ENCODE measurements around the gene KANSL3. TPM values are rescaled to one million over a fixed set of nuclear protein-coding genes. Genes with fewer than 3 reads are reported as not detected.

The KANSL3 gene
- total RNA-seq, 1 donor from 2014 or later: 23.5 TPM

DNA sequence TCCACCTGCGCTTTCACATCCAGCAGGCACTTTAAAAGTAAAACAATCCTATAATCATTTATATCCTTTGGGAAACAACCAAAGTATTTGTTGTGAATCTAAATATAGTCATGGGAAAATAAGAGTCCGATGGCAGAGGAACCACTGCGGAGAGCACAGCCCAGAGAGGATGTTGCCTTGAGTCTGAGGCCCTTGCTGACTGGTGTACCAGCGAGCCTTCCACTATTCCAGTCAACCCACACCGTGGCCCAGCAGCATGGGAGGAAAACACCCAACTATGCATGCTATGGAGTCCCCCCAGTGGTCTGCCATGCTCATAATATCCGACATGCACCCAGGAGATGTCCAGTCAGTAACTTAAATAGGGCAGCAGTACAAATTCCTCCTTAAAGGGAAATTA lies 21.6 kb downstream of the KANSL3 start:
- Histone ChIP-seq H3K4me1 (ENCODE audit: control insufficient read depth in 3 of 3, insufficient read depth in 3 of 3, low read length in 3 of 3) (peaks cover 17 to 28% (median 21%) of the 10 kb centered on the region in 3 donors), H3K9ac (ENCODE audit: low read depth in 1 of 3, low read length in 3 of 3) (peak overlapping the region; percentile 27 to 46 (median 30)), H3K27me3 (ENCODE audit: control insufficient read depth in 3 of 3, insufficient read depth in 3 of 3, low read length in 3 of 3) (no peaks in the 10 kb centered on the region), H3K9me3 (ENCODE audit: control insufficient read depth in 3 of 3, low read length in 3 of 3) (no peaks in the 10 kb centered on the region), H3K4me3 (ENCODE audit: low read length in 3 of 3) (peak overlapping the region in 2 of 3 donors; percentile 35 to 61), H3K27ac (ENCODE audit: low read depth, low read length) (peak overlapping the region; percentile 79), H3K36me3 (ENCODE audit: control insufficient read depth in 3 of 3, insufficient read depth in 3 of 3, low read length in 3 of 3) (peaks cover 29 to 36% (median 32%) of the 10 kb centered on the region in 3 donors)

GRCh38 chr2:96616128-96616527 lies 22.0 kb downstream of the KANSL3 start:
- H3K36me3 ChIP-seq (ENCODE audit: control insufficient read depth in 3 of 3, insufficient read depth in 3 of 3, low read length in 3 of 3): peaks cover 32 to 40% (median 36%) of the 10 kb centered on the region in 3 donors
- H3K4me3 ChIP-seq (ENCODE audit: low read length in 3 of 3): peak overlapping the region in 1 of 3 donors; percentile 35
- H3K9me3 ChIP-seq (ENCODE audit: control insufficient read depth in 3 of 3, low read length in 3 of 3): no peaks in the 10 kb centered on the region
- peaks cover 17 to 28% (median 21%) of the 10 kb centered on the region in 3 donors for H3K4me1 ChIP-seq (ENCODE audit: control insufficient read depth in 3 of 3, insufficient read depth in 3 of 3, low read length in 3 of 3)
- no peaks in the 10 kb centered on the region for H3K27me3 ChIP-seq (ENCODE audit: control insufficient read depth in 3 of 3, insufficient read depth in 3 of 3, low read length in 3 of 3)
- peak overlapping the region; percentile 79 for H3K27ac ChIP-seq (ENCODE audit: low read depth, low read length)
- H3K9ac ChIP-seq (ENCODE audit: low read depth in 1 of 3, low read length in 3 of 3): no peak overlapping the region

GRCh38 chr2:96608469-96609455 lies 29.4 kb downstream of the KANSL3 start:
- H3K9me3 ChIP-seq (ENCODE audit: control insufficient read depth in 3 of 3, low read length in 3 of 3): no peaks in the 10 kb centered on the region
- peak overlapping the region in 1 of 3 donors; percentile 33 for H3K9ac ChIP-seq (ENCODE audit: low read depth in 1 of 3, low read length in 3 of 3)
- H3K27me3 ChIP-seq (ENCODE audit: control insufficient read depth in 3 of 3, insufficient read depth in 3 of 3, low read length in 3 of 3): no peaks in the 10 kb centered on the region
- peak overlapping the region in 2 of 3 donors; percentile 10 to 14 for H3K4me3 ChIP-seq (ENCODE audit: low read length in 3 of 3)
- H3K27ac ChIP-seq (ENCODE audit: low read depth, low read length): peak overlapping the region; percentile 82
- H3K4me1 ChIP-seq (ENCODE audit: control insufficient read depth in 3 of 3, insufficient read depth in 3 of 3, low read length in 3 of 3): peaks cover 29 to 40% (median 40%) of the 10 kb centered on the region in 3 donors
- H3K36me3 ChIP-seq (ENCODE audit: control insufficient read depth in 3 of 3, insufficient read depth in 3 of 3, low read length in 3 of 3): peaks cover 71 to 96% (median 91%) of the 10 kb centered on the region in 3 donors

DNA sequence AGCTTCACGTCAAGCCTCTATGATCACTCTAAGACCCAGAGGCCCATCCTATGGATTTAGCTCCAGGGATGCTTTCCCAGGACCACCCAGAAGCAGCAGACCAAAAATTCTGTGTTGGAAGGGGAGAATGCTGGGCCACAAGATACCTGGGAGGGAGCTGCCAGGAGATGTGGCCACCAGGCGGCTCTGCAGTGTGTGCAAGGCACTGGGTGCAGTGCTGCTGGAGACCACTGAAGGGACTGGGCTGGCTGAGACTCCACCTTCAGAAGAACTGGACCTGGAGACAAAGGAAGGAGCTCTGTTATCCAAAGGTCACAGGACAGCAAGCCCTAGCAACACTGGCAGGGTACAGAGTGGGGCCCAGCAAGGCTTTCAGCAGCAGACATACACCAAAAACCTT lies 34.0 kb downstream of the KANSL3 start:
- H3K9me3 ChIP-seq (ENCODE audit: control insufficient read depth in 3 of 3, low read length in 3 of 3): no peaks in the 10 kb centered on the region
- no peak overlapping the region for H3K4me3 ChIP-seq (ENCODE audit: low read length in 3 of 3)
- peaks cover 32 to 57% (median 50%) of the 10 kb centered on the region in 3 donors for H3K4me1 ChIP-seq (ENCODE audit: control insufficient read depth in 3 of 3, insufficient read depth in 3 of 3, low read length in 3 of 3)
- no peak overlapping the region for H3K9ac ChIP-seq (ENCODE audit: low read depth in 1 of 3, low read length in 3 of 3)
- H3K27me3 ChIP-seq (ENCODE audit: control insufficient read depth in 3 of 3, insufficient read depth in 3 of 3, low read length in 3 of 3): no peaks in the 10 kb centered on the region
- H3K27ac ChIP-seq (ENCODE audit: low read depth, low read length): no peak overlapping the region
- H3K36me3 ChIP-seq (ENCODE audit: control insufficient read depth in 3 of 3, insufficient read depth in 3 of 3, low read length in 3 of 3): peaks cover 67 to 82% (median 81%) of the 10 kb centered on the region in 3 donors

DNA sequence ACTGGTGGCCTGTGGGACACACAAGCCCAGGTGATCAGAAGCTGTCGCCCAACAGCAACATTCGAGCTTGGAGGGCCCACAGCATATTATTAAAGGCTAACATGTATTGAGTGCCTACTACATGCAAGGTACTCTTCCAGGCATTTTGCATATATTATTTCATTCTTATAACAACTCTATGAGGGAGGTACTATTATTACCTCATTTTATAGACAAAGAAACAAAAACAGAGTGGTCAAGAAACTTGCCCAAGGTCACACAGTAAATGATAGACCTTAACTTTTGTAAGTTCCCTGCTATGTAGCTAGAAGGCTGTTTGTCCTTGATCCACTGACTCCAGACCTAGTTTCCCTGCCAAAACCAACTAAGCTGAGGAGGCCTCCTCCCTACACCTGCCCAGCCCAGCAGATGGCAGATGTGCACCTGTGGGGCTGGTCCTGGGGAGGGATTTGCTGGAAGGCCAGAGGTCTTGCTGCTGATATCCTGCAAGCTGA lies 35.7 kb downstream of the KANSL3 start:
- H3K9ac ChIP-seq (ENCODE audit: low read depth in 1 of 3, low read length in 3 of 3): no peak overlapping the region
- no peaks in the 10 kb centered on the region for H3K9me3 ChIP-seq (ENCODE audit: control insufficient read depth in 3 of 3, low read length in 3 of 3)
- peaks cover 23 to 42% (median 35%) of the 10 kb centered on the region in 3 donors for H3K4me1 ChIP-seq (ENCODE audit: control insufficient read depth in 3 of 3, insufficient read depth in 3 of 3, low read length in 3 of 3)
- H3K27ac ChIP-seq (ENCODE audit: low read depth, low read length): no peak overlapping the region
- no peaks in the 10 kb centered on the region for H3K27me3 ChIP-seq (ENCODE audit: control insufficient read depth in 3 of 3, insufficient read depth in 3 of 3, low read length in 3 of 3)
- peaks cover 61 to 70% (median 67%) of the 10 kb centered on the region in 3 donors for H3K36me3 ChIP-seq (ENCODE audit: control insufficient read depth in 3 of 3, insufficient read depth in 3 of 3, low read length in 3 of 3)
- no peak overlapping the region for H3K4me3 ChIP-seq (ENCODE audit: low read length in 3 of 3)

DNA sequence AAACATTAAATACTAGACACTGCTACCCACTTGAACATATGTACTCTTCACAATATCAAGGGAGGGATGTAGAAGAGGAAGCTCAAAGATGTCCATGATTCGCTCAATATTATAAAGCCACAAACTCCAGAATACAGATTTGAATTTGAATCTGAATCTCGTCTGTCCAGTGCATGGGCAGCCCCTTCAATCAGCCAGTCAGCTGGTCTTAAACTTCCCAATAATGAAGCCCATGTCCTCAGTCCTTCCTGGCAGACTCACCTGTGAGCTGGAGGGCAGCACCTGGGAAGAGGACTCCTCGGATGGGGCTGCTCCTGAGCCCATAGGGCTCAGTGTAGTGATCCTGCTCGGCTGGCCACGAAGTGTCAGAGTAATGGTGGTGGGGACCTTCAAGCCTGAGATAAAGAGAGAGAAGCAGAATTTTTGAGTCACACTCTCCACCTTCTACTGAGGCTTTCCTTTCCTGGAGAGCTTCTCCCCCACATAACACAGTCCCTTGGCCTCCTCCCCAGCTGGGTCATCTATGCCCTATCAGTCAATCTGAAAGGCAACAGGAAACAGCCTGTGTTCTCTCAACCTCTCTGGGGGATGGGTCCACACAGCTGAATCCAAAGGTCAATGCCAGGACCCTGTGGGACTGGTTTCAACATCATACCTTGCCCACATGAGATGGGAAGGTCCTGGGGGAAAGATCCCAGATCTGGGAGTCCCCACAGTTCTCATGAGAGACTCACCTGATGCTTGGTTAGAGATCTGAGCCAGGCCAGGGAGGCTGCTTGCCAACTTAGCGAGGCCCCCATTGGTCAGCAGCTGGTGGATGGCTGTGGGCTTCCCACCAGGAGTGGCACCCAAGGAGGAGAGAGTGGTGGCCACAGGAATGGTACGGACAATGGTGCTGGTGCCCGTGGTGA lies 36.5 kb downstream of the KANSL3 start:
- Histone ChIP-seq H3K27me3 (ENCODE audit: control insufficient read depth in 3 of 3, insufficient read depth in 3 of 3, low read length in 3 of 3) (no peaks in the 10 kb centered on the region), H3K4me1 (ENCODE audit: control insufficient read depth in 3 of 3, insufficient read depth in 3 of 3, low read length in 3 of 3) (peaks cover 22 to 39% (median 31%) of the 10 kb centered on the region in 3 donors), H3K9ac (ENCODE audit: low read depth in 1 of 3, low read length in 3 of 3) (no peak overlapping the region), H3K36me3 (ENCODE audit: control insufficient read depth in 3 of 3, insufficient read depth in 3 of 3, low read length in 3 of 3) (peaks cover 58 to 66% (median 60%) of the 10 kb centered on the region in 3 donors), H3K27ac (ENCODE audit: low read depth, low read length) (no peak overlapping the region), H3K9me3 (ENCODE audit: control insufficient read depth in 3 of 3, low read length in 3 of 3) (no peaks in the 10 kb centered on the region), H3K4me3 (ENCODE audit: low read length in 3 of 3) (no peak overlapping the region)

GRCh38 chr2:96599941-96600340 lies 38.2 kb downstream of the KANSL3 start:
- Histone ChIP-seq H3K27ac (ENCODE audit: low read depth, low read length) (peak overlapping the region; percentile 59), H3K4me1 (ENCODE audit: control insufficient read depth in 3 of 3, insufficient read depth in 3 of 3, low read length in 3 of 3) (peaks cover 19 to 29% (median 20%) of the 10 kb centered on the region in 3 donors)

DNA sequence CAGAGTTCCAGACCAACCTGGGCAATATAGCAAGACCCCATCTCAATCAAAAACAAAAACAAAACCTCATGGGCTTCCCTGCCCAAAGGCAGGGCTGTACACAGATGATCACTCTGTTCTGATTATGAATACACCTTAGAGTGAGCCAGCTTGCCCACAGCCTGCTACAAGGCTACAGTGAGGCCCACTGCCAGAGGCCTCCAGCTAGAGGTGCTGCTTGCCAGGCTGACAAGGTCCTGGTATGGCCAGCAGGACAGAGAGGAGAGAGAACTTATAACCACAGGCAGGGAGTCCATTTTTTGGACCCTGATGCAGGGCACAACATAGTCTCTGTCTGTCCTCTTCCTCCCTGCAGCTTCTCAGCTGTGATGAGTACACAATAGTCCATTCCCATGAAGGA lies 41.5 kb downstream of the KANSL3 start:
- H3K9ac ChIP-seq (ENCODE audit: low read depth in 1 of 3, low read length in 3 of 3): no peak overlapping the region
- no peak overlapping the region for H3K27ac ChIP-seq (ENCODE audit: low read depth, low read length)

More at GRCh38 chr2:96599941-96600340, 38.2 kb downstream of the KANSL3 start:
- Histone ChIP-seq H3K27me3 (ENCODE audit: control insufficient read depth in 3 of 3, insufficient read depth in 3 of 3, low read length in 3 of 3) (no peaks in the 10 kb centered on the region), H3K36me3 (ENCODE audit: control insufficient read depth in 3 of 3, insufficient read depth in 3 of 3, low read length in 3 of 3) (peaks cover 50 to 59% (median 54%) of the 10 kb centered on the region in 3 donors), H3K9me3 (ENCODE audit: control insufficient read depth in 3 of 3, low read length in 3 of 3) (no peaks in the 10 kb centered on the region), H3K9ac (ENCODE audit: low read depth in 1 of 3, low read length in 3 of 3) (no peak overlapping the region), H3K4me3 (ENCODE audit: low read length in 3 of 3) (no peak overlapping the region)

GRCh38 chr2:96594691-96595152 lies 43.4 kb downstream of the KANSL3 start:
- H3K27me3 ChIP-seq (ENCODE audit: control insufficient read depth in 3 of 3, insufficient read depth in 3 of 3, low read length in 3 of 3): no peaks in the 10 kb centered on the region
- no peak overlapping the region for H3K27ac ChIP-seq (ENCODE audit: low read depth, low read length)
- H3K4me1 ChIP-seq (ENCODE audit: control insufficient read depth in 3 of 3, insufficient read depth in 3 of 3, low read length in 3 of 3): peaks cover 15 to 20% (median 19%) of the 10 kb centered on the region in 3 donors
- H3K9ac ChIP-seq (ENCODE audit: low read depth in 1 of 3, low read length in 3 of 3): no peak overlapping the region
- no peaks in the 10 kb centered on the region for H3K9me3 ChIP-seq (ENCODE audit: control insufficient read depth in 3 of 3, low read length in 3 of 3)
- H3K4me3 ChIP-seq (ENCODE audit: low read length in 3 of 3): no peak overlapping the region
- H3K36me3 ChIP-seq (ENCODE audit: control insufficient read depth in 3 of 3, insufficient read depth in 3 of 3, low read length in 3 of 3): peaks cover 29 to 45% (median 41%) of the 10 kb centered on the region in 3 donors

More for the DNA sequence above, 41.5 kb downstream of the KANSL3 start:
- Histone ChIP-seq H3K36me3 (ENCODE audit: control insufficient read depth in 3 of 3, insufficient read depth in 3 of 3, low read length in 3 of 3) (peaks cover 39 to 56% (median 50%) of the 10 kb centered on the region in 3 donors), H3K4me1 (ENCODE audit: control insufficient read depth in 3 of 3, insufficient read depth in 3 of 3, low read length in 3 of 3) (peaks cover 17 to 21% (median 17%) of the 10 kb centered on the region in 3 donors), H3K9me3 (ENCODE audit: control insufficient read depth in 3 of 3, low read length in 3 of 3) (no peaks in the 10 kb centered on the region), H3K4me3 (ENCODE audit: low read length in 3 of 3) (no peak overlapping the region), H3K27me3 (ENCODE audit: control insufficient read depth in 3 of 3, insufficient read depth in 3 of 3, low read length in 3 of 3) (no peaks in the 10 kb centered on the region)

All from skeletal muscle tissue (tissue), 4 donors.